ENCODE measurements around the gene ATOH8.

The ATOH8 gene

DNA sequence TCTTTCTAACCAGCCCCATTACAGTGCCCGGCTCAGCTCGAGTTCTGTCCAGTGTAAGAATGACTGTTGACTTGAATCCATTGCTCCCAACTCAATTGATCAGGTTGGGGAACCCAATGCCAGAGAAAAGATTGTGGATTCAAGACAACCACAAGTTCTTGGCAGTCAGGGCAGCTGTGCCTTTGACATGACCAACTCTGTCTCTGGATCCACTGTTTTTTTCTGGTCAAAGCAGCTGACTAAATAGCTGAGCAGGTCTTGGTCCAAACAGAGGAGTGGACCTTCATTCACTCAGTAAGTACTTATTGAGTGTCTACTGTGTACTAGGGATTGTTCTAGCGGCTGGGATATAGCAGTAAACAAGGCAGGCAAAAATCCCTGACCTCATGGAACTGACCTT is 6.3 kb upstream of the ATOH8 start:
- DNase-seq (ENCODE audit: low spot score), result no peak
- TF ChIP-seq, protein P1, sequence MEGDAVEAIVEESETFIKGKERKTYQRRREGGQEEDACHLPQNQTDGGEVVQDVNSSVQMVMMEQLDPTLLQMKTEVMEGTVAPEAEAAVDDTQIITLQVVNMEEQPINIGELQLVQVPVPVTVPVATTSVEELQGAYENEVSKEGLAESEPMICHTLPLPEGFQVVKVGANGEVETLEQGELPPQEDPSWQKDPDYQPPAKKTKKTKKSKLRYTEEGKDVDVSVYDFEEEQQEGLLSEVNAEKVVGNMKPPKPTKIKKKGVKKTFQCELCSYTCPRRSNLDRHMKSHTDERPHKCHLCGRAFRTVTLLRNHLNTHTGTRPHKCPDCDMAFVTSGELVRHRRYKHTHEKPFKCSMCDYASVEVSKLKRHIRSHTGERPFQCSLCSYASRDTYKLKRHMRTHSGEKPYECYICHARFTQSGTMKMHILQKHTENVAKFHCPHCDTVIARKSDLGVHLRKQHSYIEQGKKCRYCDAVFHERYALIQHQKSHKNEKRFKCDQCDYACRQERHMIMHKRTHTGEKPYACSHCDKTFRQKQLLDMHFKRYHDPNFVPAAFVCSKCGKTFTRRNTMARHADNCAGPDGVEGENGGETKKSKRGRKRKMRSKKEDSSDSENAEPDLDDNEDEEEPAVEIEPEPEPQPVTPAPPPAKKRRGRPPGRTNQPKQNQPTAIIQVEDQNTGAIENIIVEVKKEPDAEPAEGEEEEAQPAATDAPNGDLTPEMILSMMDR (IDR thresholded peaks at IDR 0.05), result no peak
- Histone ChIP-seq H3K4me3 (no peak overlapping the region), H3K27ac (peak overlapping the region; percentile 32 to 91)

DNA sequence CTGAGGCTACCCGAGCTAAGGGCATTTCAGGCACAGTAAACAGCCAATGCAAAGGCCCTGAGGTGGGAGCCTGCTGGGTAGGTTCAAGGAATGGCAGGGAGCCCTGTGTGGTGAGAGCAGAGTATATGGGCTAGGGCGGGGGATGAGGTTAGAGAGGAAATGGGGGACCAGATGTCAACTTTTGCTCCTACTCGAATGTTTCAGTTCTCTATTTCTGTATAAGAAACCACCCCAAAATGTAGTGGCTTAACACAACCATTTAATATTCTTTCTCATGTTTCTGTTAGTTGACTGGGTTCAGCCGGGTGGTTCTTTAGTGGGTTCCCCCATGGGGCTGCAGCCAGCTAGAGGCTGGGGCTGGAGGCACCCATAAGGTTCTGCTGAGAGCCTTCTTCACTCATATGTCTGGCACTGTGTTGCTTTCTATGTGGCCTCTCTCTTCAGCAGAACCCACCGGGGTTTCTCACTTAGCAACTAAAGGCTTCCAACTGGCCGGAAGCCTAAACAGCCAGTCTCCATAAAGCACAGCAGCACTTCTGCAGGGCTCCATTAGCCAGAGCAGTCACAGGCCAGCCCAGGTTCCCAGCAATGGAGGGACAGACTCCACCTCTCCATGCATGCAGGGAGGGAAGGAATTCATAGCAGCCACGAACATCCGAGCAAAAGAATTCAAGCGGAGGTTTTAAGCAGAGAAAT is 5.6 kb upstream of the ATOH8 start:
- DNase-seq (ENCODE audit: low spot score), result no peak
- TF ChIP-seq, protein P1 (IDR thresholded peaks at IDR 0.05), result no peak
- Histone ChIP-seq H3K27ac (peak overlapping the region; percentile 32 to 91), H3K4me3 (no peak overlapping the region)

DNA sequence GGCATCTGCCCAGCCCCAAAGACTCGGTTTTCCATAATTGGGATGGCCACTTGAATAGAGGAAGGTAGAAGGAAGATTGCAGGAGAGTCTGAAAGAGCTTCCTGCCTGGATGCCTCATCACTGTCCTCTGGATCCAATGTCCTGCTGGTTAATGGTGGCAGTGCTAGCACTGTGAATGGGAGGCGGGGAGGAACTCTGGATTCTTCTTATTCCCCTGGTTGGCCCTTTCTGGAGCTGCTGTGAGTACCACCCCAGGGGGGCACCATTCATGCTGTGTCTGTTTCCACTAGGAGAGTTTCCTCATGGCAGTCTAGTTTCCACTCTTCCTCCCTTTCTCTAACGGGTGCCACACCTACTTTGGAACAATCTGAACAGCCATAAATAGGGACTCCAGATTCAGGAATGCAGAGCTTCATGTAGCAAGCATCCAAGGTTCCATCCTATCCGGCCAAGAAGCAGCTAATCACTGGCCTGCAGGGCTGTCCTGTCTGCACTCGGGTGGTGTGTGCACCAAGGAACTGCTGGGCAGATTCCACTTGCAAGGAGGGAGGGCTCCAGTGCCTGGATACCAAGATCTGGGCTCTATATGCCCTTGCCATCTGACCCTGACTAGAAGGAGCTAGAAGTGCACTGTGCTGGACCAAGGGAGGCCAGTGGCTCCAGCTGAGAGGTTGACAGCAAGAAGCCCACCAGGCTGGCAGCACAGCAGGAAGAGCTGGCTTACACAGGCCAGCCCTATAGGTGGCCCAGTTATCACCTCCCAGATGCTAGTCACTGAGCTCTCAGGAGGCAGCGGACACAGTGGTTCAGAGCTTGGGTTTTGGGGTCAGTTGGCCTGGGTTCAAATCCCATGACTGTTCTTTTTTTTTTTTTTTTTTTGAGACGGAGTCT is 4.6 kb upstream of the ATOH8 start:
- Histone ChIP-seq H3K27ac (peak overlapping the region; percentile 32 to 91), H3K4me3 (no peak overlapping the region)
- no peak for DNase-seq (ENCODE audit: low spot score)
- TF ChIP-seq, protein P1 (IDR thresholded peaks at IDR 0.05), result no peak

DNA sequence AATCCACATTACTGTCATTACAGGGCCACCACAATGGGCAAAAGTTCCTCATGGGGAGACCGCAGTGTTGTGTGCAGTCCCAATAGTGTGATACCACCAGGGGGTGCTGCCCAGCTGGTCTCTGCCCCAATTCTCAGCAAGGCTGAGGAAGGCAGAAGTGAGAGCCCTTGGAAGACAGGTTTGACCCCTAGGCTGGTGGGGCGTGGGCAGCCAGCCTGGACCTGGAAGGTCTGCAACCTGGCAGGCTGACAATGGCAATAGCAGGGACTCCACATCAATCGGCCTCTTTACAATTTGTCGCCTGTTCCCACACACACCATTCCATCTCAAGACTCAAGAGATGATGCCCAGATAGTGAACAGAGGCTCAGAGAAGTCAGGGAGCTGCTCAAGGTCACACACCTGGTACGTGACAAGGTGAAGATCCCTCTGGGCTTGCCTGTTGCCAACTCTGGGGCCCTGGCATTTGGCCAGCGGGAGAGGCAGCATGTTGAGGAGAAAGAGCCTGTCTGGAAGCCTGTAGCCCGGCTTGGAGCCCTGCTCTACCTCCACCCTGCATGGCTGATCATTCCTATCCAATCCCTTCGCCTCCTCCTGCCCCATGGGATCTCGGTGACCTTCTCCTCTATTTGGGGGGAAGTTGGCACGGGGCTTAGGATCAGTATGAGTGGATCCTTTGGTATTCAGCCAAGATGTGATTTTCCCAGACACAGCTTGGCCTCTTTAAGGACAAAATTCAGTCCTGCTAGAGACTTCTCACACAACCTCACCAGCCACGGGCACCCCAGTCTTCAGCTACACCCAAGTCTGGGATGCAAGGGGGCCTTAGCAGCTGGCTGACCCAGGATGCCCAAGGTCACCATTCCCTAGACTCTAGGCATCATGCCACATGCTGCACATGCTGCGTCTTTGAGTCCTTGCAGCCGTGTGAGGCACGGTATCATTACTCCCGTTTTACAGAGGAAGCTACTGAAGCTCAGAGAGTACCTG is 2.9 kb upstream of the ATOH8 start:
- H3K4me3 ChIP-seq, result peak overlapping the region; percentile 87
- TF ChIP-seq, protein P1 (IDR thresholded peaks at IDR 0.05), result peak; percentile 68
- no peak for DNase-seq (ENCODE audit: low spot score)
- H3K27ac ChIP-seq, result peak overlapping the region; percentile 43 to 91

DNA sequence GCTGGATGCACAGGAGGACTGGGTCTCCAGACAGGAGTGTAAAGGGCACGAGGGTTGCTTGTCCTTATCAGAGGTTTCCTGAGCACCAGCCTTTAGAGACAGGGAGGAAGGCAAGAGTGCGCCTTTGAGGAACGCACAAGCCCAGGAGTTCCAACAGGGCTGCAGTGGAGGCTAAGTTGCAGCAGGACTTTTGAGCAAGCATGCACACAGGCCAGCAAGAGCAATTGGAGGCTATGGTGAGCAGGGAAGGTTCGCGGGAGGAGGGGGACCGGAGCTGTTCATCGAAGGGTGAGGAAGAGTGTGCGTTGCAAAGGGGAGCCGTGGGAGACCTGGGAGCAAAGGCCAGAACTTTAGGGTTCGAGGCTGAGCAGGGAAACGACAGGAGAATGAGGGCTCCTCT is 2.2 kb upstream of the ATOH8 start:
- no peak for DNase-seq (ENCODE audit: low spot score)
- peak overlapping the region; percentile 87 for H3K4me3 ChIP-seq
- TF ChIP-seq, protein P1 (IDR thresholded peaks at IDR 0.05), result no peak
- peak overlapping the region; percentile 43 to 91 for H3K27ac ChIP-seq

DNA sequence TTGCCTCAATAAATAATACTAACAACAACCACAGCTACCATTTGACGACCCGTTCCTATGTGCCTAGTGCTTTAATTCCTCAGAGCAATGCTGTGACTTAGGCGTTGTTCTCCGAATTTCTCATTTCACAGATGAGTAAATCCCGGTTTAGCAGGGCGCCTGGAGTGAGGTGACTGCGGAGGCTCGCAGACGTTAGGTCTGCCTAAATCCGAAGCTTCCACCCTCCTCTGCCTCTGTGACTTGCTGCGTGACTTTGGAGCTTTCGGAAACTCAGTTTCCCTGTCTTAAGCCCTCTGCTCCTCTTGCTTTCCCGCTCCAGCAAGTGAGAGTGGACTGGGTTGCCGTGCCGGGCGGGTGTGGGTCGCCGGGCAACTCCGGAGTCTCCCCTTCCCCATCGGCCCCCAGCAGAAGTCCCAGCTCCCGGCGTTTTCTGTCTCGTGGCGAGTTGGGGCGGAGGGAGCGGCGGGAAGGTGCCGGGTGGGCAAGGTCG is 711 bp upstream of the ATOH8 start:
- TF ChIP-seq, protein P1 (IDR thresholded peaks at IDR 0.05), result no peak
- peak overlapping the region; percentile 89 to 91 for H3K27ac ChIP-seq
- H3K4me3 ChIP-seq, result peak overlapping the region; percentile 87
- DNase-seq (ENCODE audit: low spot score), result no peak
